Measurements from ENCODE around the gene HAGH. TPM values are rescaled to one million over a fixed set of nuclear protein-coding genes. Genes with fewer than 3 reads are reported as not detected.
A peak's percentile ranks its signal among the peaks of the same experiment; 100 is the strongest.

Gene HAGH
- total and polyA plus RNA-seq, 9 of the 15 experiments (the other 6 are each of a cell fraction or from before 2014, with no cell fraction given) = 0.46 to 35.1 (median 16.8) TPM

DNA sequence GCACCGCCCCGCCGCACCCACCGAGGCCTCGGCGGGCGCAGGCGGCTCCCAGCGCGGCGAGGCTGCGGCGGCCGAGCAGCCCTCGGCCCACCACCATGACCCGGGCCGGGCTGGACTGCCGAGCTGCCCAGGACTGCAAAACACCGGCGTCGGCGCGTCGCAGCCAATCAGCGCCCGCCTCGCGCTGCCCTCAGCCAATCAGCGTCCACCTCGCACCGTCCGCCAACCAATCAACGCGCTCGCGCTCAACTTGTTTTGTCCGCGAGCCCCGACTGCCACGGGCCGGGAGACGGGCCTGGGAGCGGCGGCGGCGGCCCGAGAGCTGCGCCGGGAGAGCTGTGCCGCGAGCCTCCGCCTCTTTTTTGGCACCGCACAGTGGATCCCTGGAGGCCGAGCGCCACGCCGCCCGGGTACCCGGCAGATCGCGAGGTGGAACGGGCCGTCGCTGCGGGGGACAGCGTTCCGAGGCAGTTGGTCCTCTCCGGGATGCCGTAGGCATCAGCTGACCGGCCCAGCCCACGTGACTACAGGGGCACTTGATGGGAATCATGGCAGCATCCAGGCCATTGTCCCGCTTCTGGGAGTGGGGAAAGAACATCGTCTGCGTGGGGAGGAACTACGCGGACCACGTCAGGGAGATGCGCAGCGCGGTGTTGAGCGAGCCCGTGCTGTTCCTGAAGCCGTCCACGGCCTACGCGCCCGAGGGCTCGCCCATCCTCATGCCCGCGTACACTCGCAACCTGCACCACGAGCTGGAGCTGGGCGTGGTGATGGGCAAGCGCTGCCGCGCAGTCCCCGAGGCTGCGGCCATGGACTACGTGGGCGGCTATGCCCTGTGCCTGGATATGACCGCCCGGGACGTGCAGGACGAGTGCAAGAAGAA, at the start of gene HAGH, which contains the start of gene FAHD1 (continued):
- TF ChIP-seq JUN (IDR thresholded peaks at IDR 0.05; ENCODE audit: borderline replicate concordance, low read depth, low read length) = 0 out of 2 replicates have a peak, but pooled peaks have one; percentile 32
- TF ChIP-seq JUN (CRISPR knock-in tag; IDR thresholded peaks at IDR 0.05; ENCODE audit: borderline replicate concordance) = 0 out of 2 replicates have a peak, but pooled peaks have one; percentile 83
- peak; percentile 91 for TF ChIP-seq POU5F1 (IDR thresholded peaks at IDR 0.05; ENCODE audit: borderline replicate concordance, low read depth, low read length, partially characterized antibody)
- peak; percentile 84; the same call in 1 of the 2 replicates for TF ChIP-seq ATF6 (CRISPR knock-in tag; IDR thresholded peaks at IDR 0.05)
- TF ChIP-seq DACH1 (IDR thresholded peaks at IDR 0.05; ENCODE audit: partially characterized antibody) = peak; percentile 93
- peak; percentile 35; the same call in 1 of the 2 replicates for TF ChIP-seq CBFA2T3 (IDR thresholded peaks at IDR 0.05)
- TF ChIP-seq, protein P1, sequence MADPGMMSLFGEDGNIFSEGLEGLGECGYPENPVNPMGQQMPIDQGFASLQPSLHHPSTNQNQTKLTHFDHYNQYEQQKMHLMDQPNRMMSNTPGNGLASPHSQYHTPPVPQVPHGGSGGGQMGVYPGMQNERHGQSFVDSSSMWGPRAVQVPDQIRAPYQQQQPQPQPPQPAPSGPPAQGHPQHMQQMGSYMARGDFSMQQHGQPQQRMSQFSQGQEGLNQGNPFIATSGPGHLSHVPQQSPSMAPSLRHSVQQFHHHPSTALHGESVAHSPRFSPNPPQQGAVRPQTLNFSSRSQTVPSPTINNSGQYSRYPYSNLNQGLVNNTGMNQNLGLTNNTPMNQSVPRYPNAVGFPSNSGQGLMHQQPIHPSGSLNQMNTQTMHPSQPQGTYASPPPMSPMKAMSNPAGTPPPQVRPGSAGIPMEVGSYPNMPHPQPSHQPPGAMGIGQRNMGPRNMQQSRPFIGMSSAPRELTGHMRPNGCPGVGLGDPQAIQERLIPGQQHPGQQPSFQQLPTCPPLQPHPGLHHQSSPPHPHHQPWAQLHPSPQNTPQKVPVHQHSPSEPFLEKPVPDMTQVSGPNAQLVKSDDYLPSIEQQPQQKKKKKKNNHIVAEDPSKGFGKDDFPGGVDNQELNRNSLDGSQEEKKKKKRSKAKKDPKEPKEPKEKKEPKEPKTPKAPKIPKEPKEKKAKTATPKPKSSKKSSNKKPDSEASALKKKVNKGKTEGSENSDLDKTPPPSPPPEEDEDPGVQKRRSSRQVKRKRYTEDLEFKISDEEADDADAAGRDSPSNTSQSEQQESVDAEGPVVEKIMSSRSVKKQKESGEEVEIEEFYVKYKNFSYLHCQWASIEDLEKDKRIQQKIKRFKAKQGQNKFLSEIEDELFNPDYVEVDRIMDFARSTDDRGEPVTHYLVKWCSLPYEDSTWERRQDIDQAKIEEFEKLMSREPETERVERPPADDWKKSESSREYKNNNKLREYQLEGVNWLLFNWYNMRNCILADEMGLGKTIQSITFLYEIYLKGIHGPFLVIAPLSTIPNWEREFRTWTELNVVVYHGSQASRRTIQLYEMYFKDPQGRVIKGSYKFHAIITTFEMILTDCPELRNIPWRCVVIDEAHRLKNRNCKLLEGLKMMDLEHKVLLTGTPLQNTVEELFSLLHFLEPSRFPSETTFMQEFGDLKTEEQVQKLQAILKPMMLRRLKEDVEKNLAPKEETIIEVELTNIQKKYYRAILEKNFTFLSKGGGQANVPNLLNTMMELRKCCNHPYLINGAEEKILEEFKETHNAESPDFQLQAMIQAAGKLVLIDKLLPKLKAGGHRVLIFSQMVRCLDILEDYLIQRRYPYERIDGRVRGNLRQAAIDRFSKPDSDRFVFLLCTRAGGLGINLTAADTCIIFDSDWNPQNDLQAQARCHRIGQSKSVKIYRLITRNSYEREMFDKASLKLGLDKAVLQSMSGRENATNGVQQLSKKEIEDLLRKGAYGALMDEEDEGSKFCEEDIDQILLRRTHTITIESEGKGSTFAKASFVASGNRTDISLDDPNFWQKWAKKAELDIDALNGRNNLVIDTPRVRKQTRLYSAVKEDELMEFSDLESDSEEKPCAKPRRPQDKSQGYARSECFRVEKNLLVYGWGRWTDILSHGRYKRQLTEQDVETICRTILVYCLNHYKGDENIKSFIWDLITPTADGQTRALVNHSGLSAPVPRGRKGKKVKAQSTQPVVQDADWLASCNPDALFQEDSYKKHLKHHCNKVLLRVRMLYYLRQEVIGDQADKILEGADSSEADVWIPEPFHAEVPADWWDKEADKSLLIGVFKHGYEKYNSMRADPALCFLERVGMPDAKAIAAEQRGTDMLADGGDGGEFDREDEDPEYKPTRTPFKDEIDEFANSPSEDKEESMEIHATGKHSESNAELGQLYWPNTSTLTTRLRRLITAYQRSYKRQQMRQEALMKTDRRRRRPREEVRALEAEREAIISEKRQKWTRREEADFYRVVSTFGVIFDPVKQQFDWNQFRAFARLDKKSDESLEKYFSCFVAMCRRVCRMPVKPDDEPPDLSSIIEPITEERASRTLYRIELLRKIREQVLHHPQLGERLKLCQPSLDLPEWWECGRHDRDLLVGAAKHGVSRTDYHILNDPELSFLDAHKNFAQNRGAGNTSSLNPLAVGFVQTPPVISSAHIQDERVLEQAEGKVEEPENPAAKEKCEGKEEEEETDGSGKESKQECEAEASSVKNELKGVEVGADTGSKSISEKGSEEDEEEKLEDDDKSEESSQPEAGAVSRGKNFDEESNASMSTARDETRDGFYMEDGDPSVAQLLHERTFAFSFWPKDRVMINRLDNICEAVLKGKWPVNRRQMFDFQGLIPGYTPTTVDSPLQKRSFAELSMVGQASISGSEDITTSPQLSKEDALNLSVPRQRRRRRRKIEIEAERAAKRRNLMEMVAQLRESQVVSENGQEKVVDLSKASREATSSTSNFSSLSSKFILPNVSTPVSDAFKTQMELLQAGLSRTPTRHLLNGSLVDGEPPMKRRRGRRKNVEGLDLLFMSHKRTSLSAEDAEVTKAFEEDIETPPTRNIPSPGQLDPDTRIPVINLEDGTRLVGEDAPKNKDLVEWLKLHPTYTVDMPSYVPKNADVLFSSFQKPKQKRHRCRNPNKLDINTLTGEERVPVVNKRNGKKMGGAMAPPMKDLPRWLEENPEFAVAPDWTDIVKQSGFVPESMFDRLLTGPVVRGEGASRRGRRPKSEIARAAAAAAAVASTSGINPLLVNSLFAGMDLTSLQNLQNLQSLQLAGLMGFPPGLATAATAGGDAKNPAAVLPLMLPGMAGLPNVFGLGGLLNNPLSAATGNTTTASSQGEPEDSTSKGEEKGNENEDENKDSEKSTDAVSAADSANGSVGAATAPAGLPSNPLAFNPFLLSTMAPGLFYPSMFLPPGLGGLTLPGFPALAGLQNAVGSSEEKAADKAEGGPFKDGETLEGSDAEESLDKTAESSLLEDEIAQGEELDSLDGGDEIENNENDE (IDR thresholded peaks at IDR 0.05; ENCODE audit: low read depth, low read length) = no peak
- TF ChIP-seq MYBL2 (IDR thresholded peaks at IDR 0.05; ENCODE audit: low read depth) = peak; percentile 90
- no peak for TF ChIP-seq MYBL2 (CRISPR knock-in tag; IDR thresholded peaks at IDR 0.05; ENCODE audit: borderline replicate concordance)
- no peak for TF ChIP-seq CHD1 (IDR thresholded peaks at IDR 0.05; ENCODE audit: low read length)
- no peak; the same call in 1 of the 2 replicates for TF ChIP-seq ATF1 (CRISPR knock-in tag; IDR thresholded peaks at IDR 0.05)
- TF ChIP-seq ATF1 (tag; IDR thresholded peaks at IDR 0.05) = peak; percentile 94
- TF ChIP-seq ILK (tag; IDR thresholded peaks at IDR 0.05; ENCODE audit: borderline replicate concordance, low read depth) = no peak

All from K562 (cell line).